Bladder microvascular endothelial cell (primary cell): ENCODE results near the gene SENP7. TPM values are rescaled to one million over a fixed set of nuclear protein-coding genes. Genes with fewer than 3 reads are reported as not detected.

Experiments used
- total RNA-seq: library from RNA; depleted of rRNA; stranded (reverse); fragments of >200 nt; gene quantifications from 2 replicates; pipeline ENCODE4 v1.2.3, GENCODE V29; 2014

The SENP7 gene
- 8.3 and 32.2 TPM in 2 replicates for total RNA-seq

DNA sequence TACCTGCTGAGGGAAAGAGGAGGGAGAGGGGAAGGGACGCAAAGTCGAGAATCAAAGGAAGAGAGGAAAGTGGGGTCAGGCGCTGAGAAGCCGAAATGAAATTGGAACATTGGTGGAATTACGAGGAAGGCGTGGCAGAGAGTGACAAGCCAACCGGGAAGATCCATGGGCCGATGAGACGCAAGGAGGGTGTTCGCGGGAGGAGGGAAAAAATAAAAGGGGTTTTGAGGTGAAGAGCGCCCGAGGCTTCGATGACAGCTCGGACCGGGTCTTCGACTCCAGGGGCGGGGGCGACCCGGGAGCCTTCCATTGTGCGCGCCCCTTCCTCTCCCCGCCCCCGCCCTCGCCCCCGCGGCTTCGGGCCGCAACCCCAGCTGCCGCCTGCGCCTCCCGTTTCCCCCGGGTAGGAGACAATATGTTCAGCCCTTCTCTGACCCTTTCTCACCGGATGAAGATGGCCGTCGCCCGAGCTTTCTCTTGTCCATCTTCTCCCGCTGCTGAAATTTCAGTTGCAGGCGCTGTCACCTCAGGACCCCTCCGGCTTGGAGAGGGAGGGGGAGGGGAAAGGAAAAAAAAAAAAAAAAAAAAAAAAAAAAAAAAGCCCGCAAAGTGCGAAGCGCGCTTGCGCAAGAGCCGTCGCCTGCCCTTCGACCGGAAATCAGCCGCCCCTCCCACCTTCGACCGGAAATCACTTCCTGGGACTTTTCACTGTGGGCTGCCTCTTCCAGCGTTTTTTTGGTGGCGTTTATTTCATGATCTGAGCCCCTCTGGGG is at the start of gene SENP7:
Gene SENP7, minus strand, starts transcription at position 567 of the 773 bp plus-strand sequence. Its CDS starts 82 bp downstream, at position 485.

DNA sequence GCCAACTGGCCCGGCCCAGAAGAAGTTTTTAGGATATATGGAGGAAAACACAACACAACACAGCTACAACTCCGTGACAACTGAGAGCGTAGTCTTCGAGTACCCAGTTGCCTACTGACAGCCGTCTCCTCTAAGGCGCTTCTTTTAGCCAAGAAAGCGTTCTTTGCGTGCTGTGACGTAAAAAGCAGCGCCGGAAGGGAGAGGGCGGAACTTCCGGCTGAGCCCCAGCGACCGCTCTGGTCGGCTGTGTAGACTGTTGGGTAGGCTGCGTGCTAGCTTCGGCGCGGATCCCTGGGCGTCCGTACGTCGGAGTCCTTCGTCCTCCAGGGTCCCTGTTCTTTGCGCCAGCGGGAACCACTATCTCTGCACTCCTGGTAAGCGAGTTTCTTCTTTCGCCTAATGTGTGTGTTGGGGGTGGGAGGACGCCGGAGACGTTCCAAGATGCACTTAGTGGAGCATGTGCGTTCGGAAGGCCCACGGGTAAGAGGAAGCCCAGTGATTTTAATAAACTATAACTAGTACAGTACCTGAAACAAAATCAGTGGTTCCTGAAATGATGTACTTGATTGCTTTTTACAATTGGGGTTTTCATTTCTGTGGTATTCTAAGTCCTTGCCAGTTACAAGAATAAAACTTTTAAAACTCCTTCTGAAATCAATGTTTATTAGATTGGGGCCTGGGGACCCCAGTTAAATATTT is 48.8 kb upstream of the SENP7 start, which contains the start of gene TRMT10C:
Gene TRMT10C, plus strand, starts transcription at position 239 of the 699 bp plus-strand sequence. CDS start 2,914 bp downstream, outside the sequence.

DNA sequence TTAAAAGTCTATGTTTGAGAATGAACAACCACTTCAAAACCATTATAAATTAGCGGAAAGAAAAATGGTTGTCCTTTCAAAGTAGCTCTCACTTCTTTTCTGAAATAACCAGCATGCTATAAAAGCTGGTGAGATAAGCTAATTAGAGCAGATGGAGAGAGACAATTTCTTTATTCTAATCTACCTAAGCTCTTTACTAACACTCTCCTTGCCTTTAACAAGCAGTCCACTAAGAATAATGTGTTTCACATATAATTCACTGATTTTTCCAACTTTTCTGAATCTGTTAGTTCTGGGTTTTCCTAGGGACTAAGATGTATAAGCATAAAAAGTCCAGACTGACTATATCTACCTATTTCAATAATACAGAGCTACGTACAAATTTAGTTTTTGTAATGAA is 192.5 kb downstream of the SENP7 start, which contains the start of gene IMPG2:
Gene IMPG2, minus strand, starts transcription at position 101 of the 400 bp plus-strand sequence. CDS start 203 bp downstream, outside the sequence.

Other genes with a start within 250 kb of the SENP7 start
- 0.16 and 0.76 TPM in 2 replicates for gene IMPG2, start 192.6 kb downstream of the SENP7 start, total RNA-seq
- 18.8 and 25.6 TPM in 2 replicates for gene TRMT10C, start 48.7 kb upstream of the SENP7 start, total RNA-seq
- 59.9 and 79.7 TPM in 2 replicates for gene PCNP, start 61.0 kb upstream of the SENP7 start, total RNA-seq
- gene ZBTB11, start 163.9 kb upstream of the SENP7 start, total RNA-seq: 12.8 and 30.5 TPM in 2 replicates
- 1,175 and 2,456 TPM in 2 replicates for gene RPL24, start 173.5 kb upstream of the SENP7 start, total RNA-seq
- gene CEP97, start 211.4 kb upstream of the SENP7 start, total RNA-seq: 5.2 and 12.3 TPM in 2 replicates